Keratinocyte (primary cell): ENCODE results near the gene ALOXE3. TPM values are rescaled to one million over a fixed set of nuclear protein-coding genes. Genes with fewer than 3 reads are reported as not detected.

Experiments
- DNase-seq: peaks from one replicate; pipeline ENCODE4 v3.0.0-alpha.2; 2011; ENCODE audit warnings: low read depth, missing footprints, low spot score
- FAIRE-seq: peaks from 2 replicates; lab custom pipeline; 2011; peaks lifted over from hg19 to GRCh38; lab: Jason Lieb, UNC
- H2AFZ ChIP-seq: 2 replicates; pipeline ENCODE4 v1.6.0; 2012; ENCODE audit warnings: low read length, control low read depth, inconsistent platforms; ENCODE audit not compliant: control insufficient read depth
- H3K27ac ChIP-seq: 2 replicates; pipeline ENCODE4 v1.5.1; 2011; ENCODE audit warnings: low read length; ENCODE audit not compliant: control insufficient read depth, insufficient read depth
- H3K27me3 ChIP-seq: 3 replicates; pipeline ENCODE4 v1.6.0; 2011; ENCODE audit warnings: low read length; ENCODE audit not compliant: control insufficient read depth, insufficient read depth; ENCODE audit errors: extremely low read depth
- H3K36me3 ChIP-seq, 2 experiments: 2 replicates in 1 of 2; 3 replicates in 1 of 2; pipeline ENCODE4 v1.5.1; 2011; ENCODE audit warnings: low read length in 2 of 2, mild to moderate bottlenecking in 1 of 2; ENCODE audit not compliant: control insufficient read depth in 2 of 2, insufficient read depth in 2 of 2; ENCODE audit errors: extremely low read depth in 1 of 2
- H3K4me1 ChIP-seq: 3 replicates; pipeline ENCODE4 v1.5.1; 2011; ENCODE audit warnings: low read length; ENCODE audit not compliant: control insufficient read depth, insufficient read depth; ENCODE audit errors: extremely low read depth
- H3K4me2 ChIP-seq: 3 replicates; pipeline ENCODE4 v1.6.0; 2011; ENCODE audit warnings: low read depth, low read length; ENCODE audit not compliant: control insufficient read depth, insufficient read depth; ENCODE audit errors: extremely low read depth
- H3K4me3 ChIP-seq, 3 experiments: fragments of 200-600 bp in 1 of 3; sonication (generic) in 1 of 3; 2 replicates in 2 of 3; 3 replicates in 1 of 3; pipeline ENCODE4 v1.5.1; 2011 to 2016; ENCODE audit warnings: low read length in 3 of 3, mild to moderate bottlenecking in 3 of 3, control low read depth in 2 of 3, inconsistent platforms in 1 of 3, low read depth in 1 of 3, mixed read lengths in 1 of 3, mixed run types in 1 of 3, moderate library complexity in 1 of 3; ENCODE audit not compliant: control insufficient read depth in 2 of 3, insufficient read depth in 2 of 3; ENCODE audit errors: extremely low read depth in 1 of 3
- H3K79me2 ChIP-seq: 2 replicates; pipeline ENCODE4 v1.6.0; 2012; ENCODE audit warnings: low read length; ENCODE audit not compliant: control insufficient read depth, insufficient read depth
- H3K9ac ChIP-seq: 3 replicates; pipeline ENCODE4 v1.6.0; 2011; ENCODE audit warnings: low read length; ENCODE audit not compliant: control insufficient read depth, insufficient read depth; ENCODE audit errors: extremely low read depth
- H3K9me1 ChIP-seq: 3 replicates; pipeline ENCODE4 v1.6.0; 2011; ENCODE audit warnings: low read length; ENCODE audit not compliant: control insufficient read depth, insufficient read depth; ENCODE audit errors: extremely low read depth
- H3K9me3 ChIP-seq: 2 replicates; pipeline ENCODE4 v1.5.1; 2012; ENCODE audit warnings: low read depth, low read length; ENCODE audit not compliant: control insufficient read depth
- H4K20me1 ChIP-seq: 3 replicates; pipeline ENCODE4 v1.6.0; 2011; ENCODE audit warnings: low read length; ENCODE audit not compliant: control insufficient read depth, insufficient read depth; ENCODE audit errors: extremely low read depth
- EZH2 ChIP-seq: IDR thresholded peaks from one replicate; pipeline ENCODE4 v1.6.1; 2012; ENCODE audit warnings: inconsistent platforms, mild to moderate bottlenecking, low read length, moderate library complexity
- dilution Hi-C: fragments of 300-500 bp; cut with MboI; formaldehyde crosslinking; loops from one replicate; pipeline ENCODE4 v1.7.0; 2020; ENCODE audit warnings: low sequenced_read_pairs; ENCODE audit not compliant: extremely low pct_ligation_motif_present
- polyA plus RNA-seq, 5 experiments: library from polyadenylated mRNA; depleted of rRNA in 3 of 5; stranded (reverse) in 3 of 5; stranded (forward) in 1 of 5; unstranded in 1 of 5; fragments of >200 nt; gene quantifications; 1 replicate in 1 of 5; 2 replicates in 3 of 5; 3 replicates in 1 of 5; pipeline versions ENCODE4 v1.2.1 to v1.2.3, GENCODE V29; 2011 to 2012; ENCODE audit warnings: missing spikeins in 2 of 5, low read depth in 1 of 5, low replicate concordance in 1 of 5
- TF ChIP-seq, protein P1 (sequence below), 3 experiments: IDR thresholded peaks in 1 of 3; conservative IDR thresholded peaks in 1 of 3; optimal IDR thresholded peaks in 1 of 3; 2 replicates in 2 of 3; 3 replicates in 1 of 3; pipeline versions ENCODE3 to v1.5.1; 2011; ENCODE audit warnings: low read length in 3 of 3, mild to moderate bottlenecking in 3 of 3, moderate library complexity in 2 of 3, control low read depth in 1 of 3, inconsistent platforms in 1 of 3; ENCODE audit not compliant: insufficient read depth in 2 of 3; ENCODE audit errors: extremely low read depth in 1 of 3

Gene ALOXE3
- polyA plus RNA-seq, 1 donor (not counting 4 experiments of a cell fraction or from before 2014, with no cell fraction given): 2.7 TPM

- FAIRE-seq: no peak
- dilution Hi-C loops: no loop called here
- H4K20me1 ChIP-seq: no peaks in the 10 kb centered on the region
- no peaks in the 10 kb centered on the region for H3K9me1 ChIP-seq
- no peaks in the 10 kb centered on the region for H3K79me2 ChIP-seq
- H3K9ac ChIP-seq: no peak overlapping the region
- no peak overlapping the region for H3K4me3 ChIP-seq
- H3K4me1 ChIP-seq: peaks cover 10% of the 10 kb centered on the region
- H3K27me3 ChIP-seq: no peaks in the 10 kb centered on the region
- no peak overlapping the region for H2AFZ ChIP-seq
- no peak overlapping the region for H3K4me2 ChIP-seq
- no peaks in the 10 kb centered on the region for H3K9me3 ChIP-seq
- TF ChIP-seq, protein P1, sequence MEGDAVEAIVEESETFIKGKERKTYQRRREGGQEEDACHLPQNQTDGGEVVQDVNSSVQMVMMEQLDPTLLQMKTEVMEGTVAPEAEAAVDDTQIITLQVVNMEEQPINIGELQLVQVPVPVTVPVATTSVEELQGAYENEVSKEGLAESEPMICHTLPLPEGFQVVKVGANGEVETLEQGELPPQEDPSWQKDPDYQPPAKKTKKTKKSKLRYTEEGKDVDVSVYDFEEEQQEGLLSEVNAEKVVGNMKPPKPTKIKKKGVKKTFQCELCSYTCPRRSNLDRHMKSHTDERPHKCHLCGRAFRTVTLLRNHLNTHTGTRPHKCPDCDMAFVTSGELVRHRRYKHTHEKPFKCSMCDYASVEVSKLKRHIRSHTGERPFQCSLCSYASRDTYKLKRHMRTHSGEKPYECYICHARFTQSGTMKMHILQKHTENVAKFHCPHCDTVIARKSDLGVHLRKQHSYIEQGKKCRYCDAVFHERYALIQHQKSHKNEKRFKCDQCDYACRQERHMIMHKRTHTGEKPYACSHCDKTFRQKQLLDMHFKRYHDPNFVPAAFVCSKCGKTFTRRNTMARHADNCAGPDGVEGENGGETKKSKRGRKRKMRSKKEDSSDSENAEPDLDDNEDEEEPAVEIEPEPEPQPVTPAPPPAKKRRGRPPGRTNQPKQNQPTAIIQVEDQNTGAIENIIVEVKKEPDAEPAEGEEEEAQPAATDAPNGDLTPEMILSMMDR (optimal IDR thresholded peaks at IDR 0.05 in 1 of 3, IDR thresholded peaks at IDR 0.05 in 1 of 3, conservative IDR thresholded peaks at IDR 0.05 in 1 of 3; ENCODE audit: extremely low read depth in 1 of 3, insufficient read depth in 2 of 3, low read length in 3 of 3): no peak
- TF ChIP-seq EZH2: no peak
- peaks cover 0 to 7% of the 10 kb centered on the region in 2 experiments for H3K36me3 ChIP-seq
- DNase-seq: no peak
- H3K27ac ChIP-seq: no peak overlapping the region
Measured at GRCh38 chr17:8051831-8052230, 66.5 kb downstream of the ALOXE3 start.

GRCh38 chr17:8048736-8049135 lies 69.6 kb downstream of the ALOXE3 start:
- Histone ChIP-seq H3K4me3 (no peak overlapping the region), H3K9me1 (no peaks in the 10 kb centered on the region), H3K36me3 (peaks cover 0 to 9% of the 10 kb centered on the region in 2 experiments), H3K4me2 (no peak overlapping the region), H3K4me1 (no peaks in the 10 kb centered on the region), H2AFZ (no peak overlapping the region), H3K79me2 (no peaks in the 10 kb centered on the region), H3K27ac (no peak overlapping the region), H3K9ac (no peak overlapping the region), H4K20me1 (no peaks in the 10 kb centered on the region), H3K27me3 (no peaks in the 10 kb centered on the region), H3K9me3 (no peaks in the 10 kb centered on the region)
- dilution Hi-C loops: no loop called here
- TF ChIP-seq, protein P1 (optimal IDR thresholded peaks at IDR 0.05 in 1 of 3, IDR thresholded peaks at IDR 0.05 in 1 of 3, conservative IDR thresholded peaks at IDR 0.05 in 1 of 3; ENCODE audit: extremely low read depth in 1 of 3, insufficient read depth in 2 of 3, low read length in 3 of 3): no peak
- no peak for TF ChIP-seq EZH2
- FAIRE-seq: no peak
- DNase-seq: no peak
